ENCODE data around the gene MGAT5. TPM values are rescaled to one million over a fixed set of nuclear protein-coding genes. Genes with fewer than 3 reads are reported as not detected.

Gene MGAT5
- total RNA-seq, 2 donors from 2014 or later, result 61.7 to 63.2 TPM

GRCh38 chr2:134435505-134435904 lies 181.6 kb downstream of the MGAT5 start:
- no peak for DNase-seq
- H3K9me3 ChIP-seq, result no peaks in the 10 kb centered on the region
- no peak overlapping the region for H3K9ac ChIP-seq (ENCODE audit: low read depth in 2 of 2, low read length in 2 of 2)
- no peak overlapping the region for H3K27ac ChIP-seq
- no peak overlapping the region for H3K4me3 ChIP-seq
- no peak for TF ChIP-seq CTCF (IDR thresholded peaks at IDR 0.05)
- intact Hi-C loops (cut with DNase I), result no loop called here
- no peaks in the 10 kb centered on the region for H3K27me3 ChIP-seq
- H3K36me3 ChIP-seq, result peaks cover 3% of the 10 kb centered on the region
- no peaks in the 10 kb centered on the region for H3K4me1 ChIP-seq

- H3K36me3 ChIP-seq, result peaks cover 3% of the 10 kb centered on the region
- intact Hi-C loops (cut with DNase I), result no loop called here
- DNase-seq, result no peak
- H3K4me1 ChIP-seq, result no peaks in the 10 kb centered on the region
- H3K9me3 ChIP-seq, result no peaks in the 10 kb centered on the region
- H3K4me3 ChIP-seq, result no peak overlapping the region
- H3K27me3 ChIP-seq, result no peaks in the 10 kb centered on the region
- H3K27ac ChIP-seq, result no peak overlapping the region
- no peak overlapping the region for H3K9ac ChIP-seq (ENCODE audit: low read depth in 2 of 2, low read length in 2 of 2)
- no peak for TF ChIP-seq CTCF (IDR thresholded peaks at IDR 0.05)
Observed at GRCh38 chr2:134435936-134436335, 182.1 kb downstream of the MGAT5 start.

- Histone ChIP-seq H3K27ac (no peak overlapping the region), H3K4me1 (no peaks in the 10 kb centered on the region), H3K9me3 (no peaks in the 10 kb centered on the region), H3K4me3 (no peak overlapping the region), H3K36me3 (peaks cover 3% of the 10 kb centered on the region), H3K27me3 (no peaks in the 10 kb centered on the region), H3K9ac (ENCODE audit: low read depth in 2 of 2, low read length in 2 of 2) (no peak overlapping the region)
- DNase-seq, result no peak
- TF ChIP-seq CTCF (IDR thresholded peaks at IDR 0.05), result no peak
- intact Hi-C loops (cut with DNase I), result no loop called here
Observed at GRCh38 chr2:134436706-134437105, 182.8 kb downstream of the MGAT5 start.

GRCh38 chr2:134438371-134438770 lies 184.5 kb downstream of the MGAT5 start:
- Histone ChIP-seq H3K9me3 (no peaks in the 10 kb centered on the region), H3K4me3 (no peak overlapping the region), H3K4me1 (no peaks in the 10 kb centered on the region), H3K27ac (no peak overlapping the region), H3K36me3 (peaks cover 3% of the 10 kb centered on the region), H3K9ac (ENCODE audit: low read depth in 2 of 2, low read length in 2 of 2) (no peak overlapping the region), H3K27me3 (no peaks in the 10 kb centered on the region)
- intact Hi-C loops (cut with DNase I), result no loop called here
- no peak for DNase-seq
- TF ChIP-seq CTCF (IDR thresholded peaks at IDR 0.05), result no peak

GRCh38 chr2:134440336-134440909 lies 186.6 kb downstream of the MGAT5 start:
- Histone ChIP-seq H3K9me3 (no peaks in the 10 kb centered on the region), H3K27ac (no peak overlapping the region), H3K9ac (ENCODE audit: low read depth in 2 of 2, low read length in 2 of 2) (no peak overlapping the region), H3K4me3 (no peak overlapping the region), H3K4me1 (no peaks in the 10 kb centered on the region), H3K27me3 (no peaks in the 10 kb centered on the region), H3K36me3 (no peaks in the 10 kb centered on the region)
- DNase-seq, result no peak
- intact Hi-C loops (cut with DNase I), result no loop called here
- no peak for TF ChIP-seq CTCF (IDR thresholded peaks at IDR 0.05)
